ENCODE data around the gene THRB.

The THRB gene

DNA sequence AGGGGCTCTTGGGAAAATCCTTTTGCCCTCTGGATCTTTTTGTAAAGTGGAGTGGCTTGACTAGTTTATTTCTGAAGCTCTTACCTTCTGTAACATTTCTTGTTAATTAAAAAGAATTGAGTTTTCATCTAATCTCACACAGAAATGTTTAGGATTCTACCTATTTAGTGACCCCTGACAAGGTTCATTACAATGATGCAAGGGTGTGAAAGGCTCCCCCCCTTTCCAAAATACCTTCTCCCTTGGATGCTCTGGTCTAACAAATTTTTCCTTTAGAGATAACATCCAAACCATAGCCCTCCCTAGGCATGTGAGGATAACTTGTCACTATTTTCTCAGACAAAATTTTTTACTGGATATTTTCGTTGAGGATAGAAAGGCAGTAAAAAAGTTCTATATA, 223.9 kb downstream of the THRB start:
- TF ChIP-seq, protein P1, sequence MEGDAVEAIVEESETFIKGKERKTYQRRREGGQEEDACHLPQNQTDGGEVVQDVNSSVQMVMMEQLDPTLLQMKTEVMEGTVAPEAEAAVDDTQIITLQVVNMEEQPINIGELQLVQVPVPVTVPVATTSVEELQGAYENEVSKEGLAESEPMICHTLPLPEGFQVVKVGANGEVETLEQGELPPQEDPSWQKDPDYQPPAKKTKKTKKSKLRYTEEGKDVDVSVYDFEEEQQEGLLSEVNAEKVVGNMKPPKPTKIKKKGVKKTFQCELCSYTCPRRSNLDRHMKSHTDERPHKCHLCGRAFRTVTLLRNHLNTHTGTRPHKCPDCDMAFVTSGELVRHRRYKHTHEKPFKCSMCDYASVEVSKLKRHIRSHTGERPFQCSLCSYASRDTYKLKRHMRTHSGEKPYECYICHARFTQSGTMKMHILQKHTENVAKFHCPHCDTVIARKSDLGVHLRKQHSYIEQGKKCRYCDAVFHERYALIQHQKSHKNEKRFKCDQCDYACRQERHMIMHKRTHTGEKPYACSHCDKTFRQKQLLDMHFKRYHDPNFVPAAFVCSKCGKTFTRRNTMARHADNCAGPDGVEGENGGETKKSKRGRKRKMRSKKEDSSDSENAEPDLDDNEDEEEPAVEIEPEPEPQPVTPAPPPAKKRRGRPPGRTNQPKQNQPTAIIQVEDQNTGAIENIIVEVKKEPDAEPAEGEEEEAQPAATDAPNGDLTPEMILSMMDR (IDR thresholded peaks at IDR 0.05; ENCODE audit: extremely low read depth, missing control alignments): no peak
- DNase-seq (ENCODE audit: low spot score): no peak

GRCh38 chr3:24270204-24270691, 224.4 kb downstream of the THRB start:
- TF ChIP-seq, protein P1 (IDR thresholded peaks at IDR 0.05; ENCODE audit: extremely low read depth, missing control alignments): no peak
- DNase-seq (ENCODE audit: low spot score): no peak

DNA sequence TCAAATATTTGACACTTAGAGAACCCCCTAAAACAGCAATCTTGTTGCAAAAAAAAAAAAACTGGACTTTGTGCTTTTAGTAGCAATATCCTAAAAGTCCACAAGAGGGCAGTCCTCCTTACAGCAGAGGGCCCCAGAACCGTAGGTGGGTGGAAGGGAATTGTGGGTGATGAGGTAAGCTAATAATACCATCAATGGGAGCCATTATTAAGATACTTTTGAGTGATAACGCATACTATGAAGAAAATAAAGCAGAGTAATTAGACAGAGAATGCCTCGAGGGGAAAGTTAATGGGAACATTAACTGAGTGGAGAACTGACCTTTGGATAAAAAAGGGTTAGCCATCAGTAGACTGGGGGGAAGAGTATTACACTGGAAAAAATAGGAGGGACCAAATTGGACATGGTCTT, 229.9 kb downstream of the THRB start:
- peak; percentile 42 for DNase-seq (ENCODE audit: low spot score)
- TF ChIP-seq, protein P1 (IDR thresholded peaks at IDR 0.05; ENCODE audit: extremely low read depth, missing control alignments): peak; percentile 44

- TF ChIP-seq, protein P1 (IDR thresholded peaks at IDR 0.05; ENCODE audit: extremely low read depth, missing control alignments): no peak
- no peak for DNase-seq (ENCODE audit: low spot score)
Observed at GRCh38 chr3:24264011-24264410, 230.6 kb downstream of the THRB start.

DNA sequence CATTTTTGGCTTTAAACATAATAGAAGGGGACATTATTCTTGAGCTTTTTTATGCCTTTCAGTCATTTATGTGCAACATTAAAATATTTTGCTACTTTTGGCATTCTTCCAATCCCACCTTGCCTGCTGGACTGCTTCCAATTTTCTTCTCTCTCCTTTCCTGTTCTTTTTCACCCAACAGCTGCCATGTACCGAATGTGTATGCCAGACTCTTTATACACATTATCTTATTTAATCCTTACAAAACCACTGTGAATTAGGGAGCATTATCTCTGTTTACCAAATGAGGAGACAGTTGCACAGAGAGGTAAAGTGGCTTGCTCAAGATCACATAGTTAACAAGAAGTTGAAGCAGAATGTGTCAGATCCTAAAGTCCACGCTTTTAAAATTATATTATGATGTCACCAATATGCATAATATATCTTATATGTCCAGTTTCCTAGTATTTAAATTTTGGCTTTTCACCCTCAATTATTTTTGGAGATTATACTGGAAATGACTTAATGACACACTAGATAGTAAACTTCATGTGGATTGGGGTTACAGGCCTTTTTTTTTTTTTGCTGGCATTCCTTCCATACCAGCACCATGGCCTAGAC, 231.5 kb downstream of the THRB start:
- TF ChIP-seq, protein P1 (IDR thresholded peaks at IDR 0.05; ENCODE audit: extremely low read depth, missing control alignments): no peak
- no peak for DNase-seq (ENCODE audit: low spot score)

- DNase-seq (ENCODE audit: low spot score): no peak
- TF ChIP-seq, protein P1 (IDR thresholded peaks at IDR 0.05; ENCODE audit: extremely low read depth, missing control alignments): no peak
Observed at GRCh38 chr3:24261521-24261920, 233.1 kb downstream of the THRB start.

GRCh38 chr3:24259901-24260512, 234.6 kb downstream of the THRB start:
- no peak for DNase-seq (ENCODE audit: low spot score)

More at GRCh38 chr3:24259901-24260512, 234.6 kb downstream of the THRB start:
- TF ChIP-seq, protein P1 (IDR thresholded peaks at IDR 0.05; ENCODE audit: extremely low read depth, missing control alignments): no peak

Measured in GM20000 (cell line).